ENCODE results near the gene CDH16.
"Not testable (repeated sequence)": the region's sequence is repeated elsewhere in the genome, so short reads cannot be mapped to it uniquely, and the experiment has no call there.

The CDH16 gene

GRCh38 chr16:66918803-66919568 lies at the start of gene CDH16:
Gene CDH16 (minus strand): TSS chr16:66918885. CDS start chr16:66918065, 820 bp downstream.
- Histone ChIP-seq H3K9ac (ENCODE audit: low read length) (no peak within 1 kb of the TSS), H3K9me3 (ENCODE audit: low read length) (no peaks in the 10 kb centered on the region), H3K4me1 (ENCODE audit: insufficient read depth, low read length) (peaks cover 12% of the 10 kb centered on the region), H3K36me3 (ENCODE audit: insufficient read depth, low read length) (no peaks in the 10 kb centered on the region), H3K27ac (ENCODE audit: low read depth, low read length) (no peak within 1 kb of the TSS), H3K27me3 (ENCODE audit: control insufficient read depth in 1 of 2, insufficient read depth in 2 of 2, low read length in 2 of 2) (no peaks in the 10 kb centered on the region), H3K4me3 (ENCODE audit: low read depth in 1 of 2, low read length in 2 of 2) (no peak within 1 kb of the TSS)

GRCh38 chr16:66964049-66964448 lies 45.4 kb upstream of the CDH16 start:
- no peak overlapping the region for H3K27ac ChIP-seq (ENCODE audit: low read depth, low read length)
- no peaks in the 10 kb centered on the region for H3K27me3 ChIP-seq (ENCODE audit: control insufficient read depth in 1 of 2, insufficient read depth in 2 of 2, low read length in 2 of 2)
- H3K9ac ChIP-seq (ENCODE audit: low read length) = no peak overlapping the region
- no peaks in the 10 kb centered on the region for H3K9me3 ChIP-seq (ENCODE audit: low read length)
- no peak overlapping the region for H3K4me3 ChIP-seq (ENCODE audit: low read depth in 1 of 2, low read length in 2 of 2)
- no peaks in the 10 kb centered on the region for H3K36me3 ChIP-seq (ENCODE audit: insufficient read depth, low read length)
- H3K4me1 ChIP-seq (ENCODE audit: insufficient read depth, low read length) = no peaks in the 10 kb centered on the region

DNA sequence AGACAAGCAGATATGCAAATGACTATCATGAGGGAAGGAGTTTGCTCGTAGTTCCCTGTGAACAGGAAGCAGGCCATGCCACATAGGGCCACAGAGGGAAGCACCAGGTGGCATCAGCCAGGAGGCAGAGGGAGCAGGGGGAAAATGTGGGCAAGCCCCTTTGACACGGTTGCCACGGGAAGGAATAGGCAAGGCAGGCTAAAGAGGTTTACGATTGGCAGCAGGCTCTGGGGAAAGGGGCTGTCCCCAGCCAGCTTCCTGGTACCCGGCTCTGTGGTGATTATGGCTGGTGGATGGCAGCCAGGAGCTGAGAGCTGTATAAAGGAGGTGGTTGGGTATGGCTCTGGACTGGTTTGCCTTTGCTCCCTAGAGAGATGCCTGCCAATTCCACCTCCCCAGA lies 43.2 kb upstream of the CDH16 start:
- H3K27ac ChIP-seq (ENCODE audit: low read depth, low read length) = no peak overlapping the region
- H3K4me3 ChIP-seq (ENCODE audit: low read depth in 1 of 2, low read length in 2 of 2) = no peak overlapping the region
- H3K4me1 ChIP-seq (ENCODE audit: insufficient read depth, low read length) = no peaks in the 10 kb centered on the region

DNA sequence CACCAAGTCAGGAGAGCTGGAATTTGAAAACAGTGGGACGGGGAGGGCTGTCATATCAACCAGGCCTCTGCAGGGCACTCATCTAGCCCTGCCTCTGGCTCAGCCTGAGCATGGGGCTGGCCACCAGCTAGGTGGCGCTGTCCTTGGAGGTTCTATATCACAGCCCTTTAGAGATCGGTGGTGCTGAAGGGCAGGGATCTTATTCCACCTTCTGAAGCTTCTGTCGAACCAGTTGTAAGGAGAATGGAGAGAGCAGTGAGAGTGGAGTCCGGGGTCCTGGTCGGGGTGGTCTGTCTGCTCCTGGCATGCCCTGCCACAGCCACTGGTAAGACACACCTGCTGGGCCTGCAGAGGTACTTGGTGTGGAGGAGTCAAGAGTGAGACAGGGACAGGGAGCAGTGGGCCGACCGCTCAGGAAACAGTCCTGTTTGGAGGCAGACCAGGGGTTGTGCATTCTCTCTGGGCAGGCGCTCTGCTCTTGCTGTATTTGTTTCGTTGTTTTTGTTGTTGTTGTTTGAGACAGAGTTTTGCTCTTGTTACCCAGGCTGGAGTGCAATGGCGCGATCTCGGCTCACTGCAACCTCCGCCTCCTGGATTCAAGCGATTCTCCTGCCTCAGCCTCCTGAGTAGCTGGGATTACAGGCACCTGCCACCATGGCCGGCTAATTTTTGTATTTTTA lies 42.5 kb upstream of the CDH16 start, which contains the start of gene CES3:
TSS of gene CES3 (plus strand) at position 202 of the 680 bp plus-strand sequence. CDS start at position 244, 42 bp downstream.
- no peaks in the 10 kb centered on the region for H3K4me1 ChIP-seq (ENCODE audit: insufficient read depth, low read length)
- no peaks in the 10 kb centered on the region for H3K27me3 ChIP-seq (ENCODE audit: control insufficient read depth in 1 of 2, insufficient read depth in 2 of 2, low read length in 2 of 2)
- H3K9ac ChIP-seq (ENCODE audit: low read length) = no peak within 1 kb of the TSS
- H3K9me3 ChIP-seq (ENCODE audit: low read length) = no peaks in the 10 kb centered on the region
- H3K4me3 ChIP-seq (ENCODE audit: low read depth in 1 of 2, low read length in 2 of 2) = no peak within 1 kb of the TSS
- no peaks in the 10 kb centered on the region for H3K36me3 ChIP-seq (ENCODE audit: insufficient read depth, low read length)
- H3K27ac ChIP-seq (ENCODE audit: low read depth, low read length) = no peak within 1 kb of the TSS

More for the DNA sequence above, 43.2 kb upstream of the CDH16 start:
- no peaks in the 10 kb centered on the region for H3K27me3 ChIP-seq (ENCODE audit: control insufficient read depth in 1 of 2, insufficient read depth in 2 of 2, low read length in 2 of 2)
- no peaks in the 10 kb centered on the region for H3K9me3 ChIP-seq (ENCODE audit: low read length)
- no peak overlapping the region for H3K9ac ChIP-seq (ENCODE audit: low read length)
- H3K36me3 ChIP-seq (ENCODE audit: insufficient read depth, low read length) = no peaks in the 10 kb centered on the region

DNA sequence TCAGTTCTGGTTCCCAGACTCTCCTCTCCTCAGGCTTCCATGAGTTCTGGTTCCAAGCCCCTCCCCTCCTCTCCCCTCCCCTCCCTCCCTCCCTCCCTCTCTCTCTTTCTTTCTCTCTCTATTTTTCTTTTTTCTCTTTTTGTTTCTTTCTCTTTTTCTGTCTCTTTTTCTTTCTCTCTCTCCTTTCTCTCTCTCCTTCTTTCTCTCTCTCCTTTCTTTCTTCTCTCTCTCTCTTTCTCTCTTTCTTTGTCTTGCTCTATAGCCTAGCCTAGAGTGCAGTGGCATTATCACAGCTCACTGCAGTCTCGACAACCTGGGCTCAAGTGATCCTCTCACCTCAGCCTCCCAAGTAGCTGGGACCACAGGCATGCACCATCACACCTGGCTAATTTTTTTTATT lies 41.6 kb upstream of the CDH16 start:
- Histone ChIP-seq H3K27ac (ENCODE audit: low read depth, low read length) (no peak overlapping the region), H3K4me1 (ENCODE audit: insufficient read depth, low read length) (no peaks in the 10 kb centered on the region), H3K27me3 (ENCODE audit: control insufficient read depth in 1 of 2, insufficient read depth in 2 of 2, low read length in 2 of 2) (no peaks in the 10 kb centered on the region), H3K36me3 (ENCODE audit: insufficient read depth, low read length) (no peaks in the 10 kb centered on the region), H3K4me3 (ENCODE audit: low read depth in 1 of 2, low read length in 2 of 2) (no peak overlapping the region), H3K9me3 (ENCODE audit: low read length) (no peaks in the 10 kb centered on the region), H3K9ac (ENCODE audit: low read length) (no peak overlapping the region)

GRCh38 chr16:66959704-66960161 lies 41.0 kb upstream of the CDH16 start:
- Histone ChIP-seq H3K27ac (ENCODE audit: low read depth, low read length) (no peak overlapping the region), H3K4me3 (ENCODE audit: low read depth in 1 of 2, low read length in 2 of 2) (no peak overlapping the region), H3K9ac (ENCODE audit: low read length) (no peak overlapping the region), H3K36me3 (ENCODE audit: insufficient read depth, low read length) (no peaks in the 10 kb centered on the region), H3K9me3 (ENCODE audit: low read length) (no peaks in the 10 kb centered on the region), H3K27me3 (ENCODE audit: control insufficient read depth in 1 of 2, insufficient read depth in 2 of 2, low read length in 2 of 2) (no peaks in the 10 kb centered on the region), H3K4me1 (ENCODE audit: insufficient read depth, low read length) (no peaks in the 10 kb centered on the region)

- Histone ChIP-seq H3K36me3 (ENCODE audit: insufficient read depth, low read length) (no peaks in the 10 kb centered on the region), H3K27ac (ENCODE audit: low read depth, low read length) (no peak overlapping the region), H3K4me1 (ENCODE audit: insufficient read depth, low read length) (no peaks in the 10 kb centered on the region), H3K9me3 (ENCODE audit: low read length) (no peaks in the 10 kb centered on the region), H3K27me3 (ENCODE audit: control insufficient read depth in 1 of 2, insufficient read depth in 2 of 2, low read length in 2 of 2) (no peaks in the 10 kb centered on the region), H3K9ac (ENCODE audit: low read length) (no peak overlapping the region), H3K4me3 (ENCODE audit: low read depth in 1 of 2, low read length in 2 of 2) (no peak overlapping the region)
Measured at GRCh38 chr16:66958857-66959703, 40.4 kb upstream of the CDH16 start.

DNA sequence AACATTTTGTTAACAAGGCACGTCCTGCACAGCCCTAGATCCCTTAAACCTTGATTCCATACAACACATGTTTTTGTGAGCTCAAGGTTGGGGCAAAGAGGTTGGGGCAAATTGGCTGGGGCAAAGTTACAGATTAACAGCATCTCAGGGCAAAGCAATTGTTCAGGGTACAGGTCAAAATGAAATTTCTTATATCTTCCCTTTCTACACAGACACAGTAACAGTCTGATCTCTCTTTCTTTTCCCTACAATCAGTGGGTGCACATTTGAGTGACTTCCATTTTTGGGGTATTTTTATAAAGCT lies 37.4 kb upstream of the CDH16 start:
- not testable (repeated sequence) for H3K9me3 ChIP-seq (ENCODE audit: low read length); H3K4me3 ChIP-seq (ENCODE audit: low read depth in 1 of 2, low read length in 2 of 2); H3K4me1 ChIP-seq (ENCODE audit: insufficient read depth, low read length); H3K9ac ChIP-seq (ENCODE audit: low read length); H3K36me3 ChIP-seq (ENCODE audit: insufficient read depth, low read length); H3K27ac ChIP-seq (ENCODE audit: low read depth, low read length)
- H3K27me3 ChIP-seq (ENCODE audit: control insufficient read depth in 1 of 2, insufficient read depth in 2 of 2, low read length in 2 of 2) = peaks cover 6 to 11% of the 10 kb centered on the region in 2 donors

- not testable (repeated sequence) for H3K27ac ChIP-seq (ENCODE audit: low read depth, low read length); H3K9ac ChIP-seq (ENCODE audit: low read length); H3K36me3 ChIP-seq (ENCODE audit: insufficient read depth, low read length); H3K4me1 ChIP-seq (ENCODE audit: insufficient read depth, low read length); H3K9me3 ChIP-seq (ENCODE audit: low read length); H3K4me3 ChIP-seq (ENCODE audit: low read depth in 1 of 2, low read length in 2 of 2)
- peaks cover 6 to 13% of the 10 kb centered on the region in 2 donors for H3K27me3 ChIP-seq (ENCODE audit: control insufficient read depth in 1 of 2, insufficient read depth in 2 of 2, low read length in 2 of 2)
Measured at GRCh38 chr16:66955363-66956153, 36.9 kb upstream of the CDH16 start.

GRCh38 chr16:66954097-66954659 lies 35.5 kb upstream of the CDH16 start:
- Histone ChIP-seq H3K9ac (ENCODE audit: low read length) (no peak overlapping the region), H3K27ac (ENCODE audit: low read depth, low read length) (no peak overlapping the region), H3K4me3 (ENCODE audit: low read depth in 1 of 2, low read length in 2 of 2) (no peak overlapping the region), H3K36me3 (ENCODE audit: insufficient read depth, low read length) (no peaks in the 10 kb centered on the region), H3K9me3 (ENCODE audit: low read length) (peaks cover 4% of the 10 kb centered on the region), H3K27me3 (ENCODE audit: control insufficient read depth in 1 of 2, insufficient read depth in 2 of 2, low read length in 2 of 2) (peaks cover 12 to 13% of the 10 kb centered on the region in 2 donors), H3K4me1 (ENCODE audit: insufficient read depth, low read length) (no peaks in the 10 kb centered on the region)
